Transverse colon (tissue), 4 donors: ENCODE results near the gene SETX. TPM values are rescaled to one million over a fixed set of nuclear protein-coding genes. Genes with fewer than 3 reads are reported as not detected.
"Not testable (repeated sequence)": the region's sequence is repeated elsewhere in the genome, so short reads cannot be mapped to it uniquely, and the experiment has no call there.

Experiments used
- DNase-seq: peaks from one replicate; pipeline ENCODE4 v3.0.0-alpha.2; 2019
- H3K27ac ChIP-seq, 4 donors: fragments of 200-600 bp; sonication (generic); 2 replicates each; pipeline ENCODE4 v1.5.1; 2016 to 2018; ENCODE audit warnings: inconsistent platforms in 4 of 4
- H3K27me3 ChIP-seq: fragments of 200-600 bp; sonication (generic); 2 replicates; pipeline ENCODE4 v1.5.1; 2017; ENCODE audit warnings: inconsistent platforms
- H3K36me3 ChIP-seq, 4 donors: fragments of 200-600 bp; sonication (generic); 2 replicates each; pipeline ENCODE4 v1.5.1; 2017 to 2019; ENCODE audit warnings: inconsistent platforms in 4 of 4
- H3K4me1 ChIP-seq, 4 donors: fragments of 200-600 bp; sonication (generic); 2 replicates each; pipeline ENCODE4 v1.5.1; 2017 to 2020; ENCODE audit warnings: inconsistent platforms in 4 of 4
- H3K4me3 ChIP-seq, 4 donors: fragments of 200-600 bp; sonication (generic); 1 replicate in 1 of 4; 2 replicates in 3 of 4; pipeline versions ENCODE4 v1.5.1 to v1.6.1; 2017 to 2019; ENCODE audit warnings: inconsistent platforms in 4 of 4
- H3K9me3 ChIP-seq, 2 donors: fragments of 200-600 bp; sonication (generic); 2 replicates each; pipeline ENCODE4 v1.5.1; 2017 to 2019; ENCODE audit warnings: inconsistent platforms in 2 of 2
- CTCF ChIP-seq, 5 experiments: fragments of 200-600 bp in 3 of 5; fragments of 450-650 bp in 2 of 5; sonication (generic) in 3 of 5; IDR thresholded peaks; 1 replicate in 2 of 5; 2 replicates in 3 of 5; pipeline ENCODE4 v1.5.1; 2016 to 2017; ENCODE audit warnings: antibody characterized with exemption in 5 of 5, inconsistent platforms in 3 of 5, mild to moderate bottlenecking in 2 of 5, moderate library complexity in 1 of 5
- EP300 ChIP-seq: sonication (generic); formaldehyde crosslinking; IDR thresholded peaks from one replicate; pipeline ENCODE4 v1.6.1; 2017; ENCODE audit warnings: antibody characterized with exemption, low read depth
- POLR2A ChIP-seq: fragments of 450-650 bp; IDR thresholded peaks from one replicate; pipeline ENCODE4 v1.6.1; 2016; ENCODE audit warnings: antibody characterized with exemption, mild to moderate bottlenecking, moderate library complexity
- POLR2AphosphoS5 ChIP-seq, 3 donors: sonication (generic); formaldehyde crosslinking; IDR thresholded peaks; one replicate each; pipeline ENCODE4 v1.6.1; 2016; ENCODE audit warnings: antibody characterized with exemption in 3 of 3
- WGBS, 2 donors: methylation state at CpG; one replicate each; pipeline ENCODE4 v1.1.5; 2018; ENCODE audit warnings: low coverage in 1 of 2; 5-methylcytosine and 5-hydroxymethylcytosine counted together
- in situ Hi-C, 4 donors: fragments of 200-750 bp; cut with MboI; loops; one replicate each; pipeline versions ENCODE4 v1.15.0 to v1.15.1; 2017; ENCODE audit warnings: low sequenced_read_pairs in 3 of 4, low pct_ligation_motif_present in 1 of 4, low pct_unique_long_range_greater_than_20kb in 1 of 4
- intact Hi-C: fragments of 100-400 bp; cut with DNase I; formaldehyde crosslinking; loops from one replicate; pipeline ENCODE4 v1.15.1; 2023; ENCODE audit warnings: low total_unique reads
- total RNA-seq, 4 donors: library from RNA; depleted of rRNA; stranded (reverse); fragments of >200 nt; gene quantifications; one replicate each; pipeline ENCODE4 v1.1.0, GENCODE V29; 2016

SETX gene
- total RNA-seq, 4 donors from 2014 or later: 27.7 to 70.5 (median 48.5) TPM

- intact Hi-C loops (no loop called here), in situ Hi-C loops (no loop called here)
- 73 to 91% methylated on average over 3 of the region's 3 CpGs for WGBS, 2 donors
- Histone ChIP-seq H3K4me3 (no peak overlapping the region), H3K36me3 (peaks cover 0 to 61% (median 28%) of the 10 kb centered on the region in 4 donors), H3K27ac (no peak overlapping the region), H3K27me3 (no peaks in the 10 kb centered on the region), H3K9me3 (no peaks in the 10 kb centered on the region), H3K4me1 (peaks cover 0 to 4% (median 0%) of the 10 kb centered on the region in 4 donors)
- no peak for TF ChIP-seq CTCF (IDR thresholded peaks at IDR 0.05)
- no peak for TF ChIP-seq POLR2A
- TF ChIP-seq EP300: no peak
- TF ChIP-seq POLR2AphosphoS5 (IDR thresholded peaks at IDR 0.05): no peak
- no peak for DNase-seq
Observed at GRCh38 chr9:132287256-132287760, 67.5 kb downstream of the SETX start.

GRCh38 chr9:132283863-132284262 is 70.9 kb downstream of the SETX start:
- Histone ChIP-seq H3K9me3 (no peaks in the 10 kb centered on the region), H3K4me1 (no peaks in the 10 kb centered on the region), H3K27ac (no peak overlapping the region), H3K36me3 (peaks cover 0 to 87% (median 41%) of the 10 kb centered on the region in 4 donors), H3K27me3 (no peaks in the 10 kb centered on the region), H3K4me3 (no peak overlapping the region)
- intact Hi-C loops (no loop called here), in situ Hi-C loops (no loop called here)
- no peak for DNase-seq
- WGBS, 2 donors: 90% methylated on average over 7 of the region's 7 CpGs; no CpG with 5 or more reads in 1 of the 2 donors
- TF ChIP-seq EP300 (no peak), CTCF (IDR thresholded peaks at IDR 0.05) (no peak), POLR2A (no peak), POLR2AphosphoS5 (IDR thresholded peaks at IDR 0.05) (no peak)

- Histone ChIP-seq H3K36me3 (peaks cover 0 to 89% (median 43%) of the 10 kb centered on the region in 4 donors), H3K4me1 (no peaks in the 10 kb centered on the region), H3K9me3 (no peaks in the 10 kb centered on the region), H3K27me3 (no peaks in the 10 kb centered on the region), H3K27ac (no peak overlapping the region), H3K4me3 (no peak overlapping the region)
- TF ChIP-seq POLR2A (no peak), EP300 (no peak), CTCF (IDR thresholded peaks at IDR 0.05) (no peak), POLR2AphosphoS5 (IDR thresholded peaks at IDR 0.05) (no peak)
- DNase-seq: no peak
- intact Hi-C loops: no loop called here
- in situ Hi-C loops: no loop called here
- WGBS, 2 donors: 65 to 71% methylated on average over 4 of the region's 4 CpGs
Observed at GRCh38 chr9:132283165-132283564, 71.6 kb downstream of the SETX start.

GRCh38 chr9:132274861-132275260 is 79.9 kb downstream of the SETX start:
- H3K4me3 ChIP-seq: no peak overlapping the region
- in situ Hi-C loops (loop anchor here in 2 of 4 donors (25.0 kb wide), 2 partner anchors 663 to 713 kb away; no protein-coding TSS in a partner anchor), intact Hi-C loops (no loop called here)
- H3K36me3 ChIP-seq: peaks cover 0 to 89% (median 40%) of the 10 kb centered on the region in 4 donors
- WGBS, 2 donors: 77 to 88% methylated on average over 2 of the region's 2 CpGs
- no peaks in the 10 kb centered on the region for H3K4me1 ChIP-seq
- H3K27me3 ChIP-seq: no peaks in the 10 kb centered on the region
- no peak for DNase-seq
- no peak for TF ChIP-seq POLR2AphosphoS5 (IDR thresholded peaks at IDR 0.05)
- no peak for TF ChIP-seq POLR2A
- no peak for TF ChIP-seq EP300
- TF ChIP-seq CTCF (IDR thresholded peaks at IDR 0.05): no peak
- no peaks in the 10 kb centered on the region for H3K9me3 ChIP-seq
- H3K27ac ChIP-seq: no peak overlapping the region

- H3K9me3 ChIP-seq, H3K4me1 ChIP-seq, H3K27me3 ChIP-seq, H3K4me3 ChIP-seq, H3K27ac ChIP-seq, DNase-seq: not testable (repeated sequence)
- intact Hi-C loops (loop anchor here (5.0 kb wide), 1 partner anchor 508 kb away; no protein-coding TSS in a partner anchor), in situ Hi-C loops (loop anchor here in 2 of 4 donors (25.0 kb wide), 2 partner anchors 658 to 708 kb away; no protein-coding TSS in a partner anchor)
- WGBS, 2 donors: 68 to 100% methylated on average over 1 to 10 of the region's 16 CpGs
- peaks cover 0 to 66% (median 23%) of the 10 kb centered on the region in 4 donors for H3K36me3 ChIP-seq
Observed at GRCh38 chr9:132269704-132270516, 84.9 kb downstream of the SETX start.
